Measurements from ENCODE around the gene TSSC4.

- TF ChIP-seq ZNF384 (IDR thresholded peaks at IDR 0.05) (no peak), ARNT (IDR thresholded peaks at IDR 0.05) (no peak), ELF4 (IDR thresholded peaks at IDR 0.05) (no peak), SP1 (IDR thresholded peaks at IDR 0.05) (no peak), FOXK2 (IDR thresholded peaks at IDR 0.05) (no peak), TARDBP (IDR thresholded peaks at IDR 0.05) (no peak), LEF1 (IDR thresholded peaks at IDR 0.05; ENCODE audit: borderline replicate concordance) (no peak), L3MBTL2 (conservative IDR thresholded peaks at IDR 0.05) (no peak), FOXM1 (IDR thresholded peaks at IDR 0.05; ENCODE audit: borderline replicate concordance) (no peak), BHLHE40 (IDR thresholded peaks at IDR 0.05; ENCODE audit: borderline replicate concordance) (no peak), HDGF (IDR thresholded peaks at IDR 0.05; ENCODE audit: borderline replicate concordance) (no peak), SUZ12 (IDR thresholded peaks at IDR 0.05) (no peak)
- TF ChIP-seq, protein P1, sequence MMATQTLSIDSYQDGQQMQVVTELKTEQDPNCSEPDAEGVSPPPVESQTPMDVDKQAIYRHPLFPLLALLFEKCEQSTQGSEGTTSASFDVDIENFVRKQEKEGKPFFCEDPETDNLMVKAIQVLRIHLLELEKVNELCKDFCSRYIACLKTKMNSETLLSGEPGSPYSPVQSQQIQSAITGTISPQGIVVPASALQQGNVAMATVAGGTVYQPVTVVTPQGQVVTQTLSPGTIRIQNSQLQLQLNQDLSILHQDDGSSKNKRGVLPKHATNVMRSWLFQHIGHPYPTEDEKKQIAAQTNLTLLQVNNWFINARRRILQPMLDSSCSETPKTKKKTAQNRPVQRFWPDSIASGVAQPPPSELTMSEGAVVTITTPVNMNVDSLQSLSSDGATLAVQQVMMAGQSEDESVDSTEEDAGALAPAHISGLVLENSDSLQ (IDR thresholded peaks at IDR 0.05), result no peak
Observed at GRCh38 chr11:2386591-2386990, 14.0 kb upstream of the TSSC4 start.

Data from HEK293T (cell line).